ENCODE results near the gene CEMIP.

The CEMIP gene

GRCh38 chr15:80783260-80783659, 4.1 kb downstream of the CEMIP start:
- peak overlapping the region; percentile 45 for H3K4me3 Mint-ChIP-seq
- H3K36me3 Mint-ChIP-seq (ENCODE audit: low read depth), result peaks cover 3% of the 10 kb centered on the region
- no peak for DNase-seq (ENCODE audit: low spot score)
- peak overlapping the region; percentile 39 for H3K27ac Mint-ChIP-seq
- no peaks in the 10 kb centered on the region for H3K9me3 Mint-ChIP-seq
- H3K4me1 Mint-ChIP-seq (ENCODE audit: low read depth), result peaks cover 53% of the 10 kb centered on the region
- peaks cover 37% of the 10 kb centered on the region for H3K27me3 Mint-ChIP-seq (ENCODE audit: low read depth)

- Mint-ChIP-seq H3K4me3 (peak overlapping the region; percentile 56), H3K9me3 (no peaks in the 10 kb centered on the region), H3K4me1 (ENCODE audit: low read depth) (peaks cover 61% of the 10 kb centered on the region), H3K27me3 (ENCODE audit: low read depth) (peaks cover 27% of the 10 kb centered on the region), H3K36me3 (ENCODE audit: low read depth) (peaks cover 3% of the 10 kb centered on the region), H3K27ac (peak overlapping the region; percentile 89)
- peak; percentile 39 for DNase-seq (ENCODE audit: low spot score)
These were observed 6.2 kb downstream of the CEMIP start for GRCh38 chr15:80785335-80785734.

- Mint-ChIP-seq H3K27me3 (ENCODE audit: low read depth) (peaks cover 23% of the 10 kb centered on the region), H3K4me3 (peak overlapping the region; percentile 21), H3K36me3 (ENCODE audit: low read depth) (peaks cover 5% of the 10 kb centered on the region), H3K9me3 (no peaks in the 10 kb centered on the region), H3K27ac (peak overlapping the region; percentile 89), H3K4me1 (ENCODE audit: low read depth) (peaks cover 67% of the 10 kb centered on the region)
- peak; percentile 60 for DNase-seq (ENCODE audit: low spot score)
These were observed 6.7 kb downstream of the CEMIP start for GRCh38 chr15:80785811-80786354.

GRCh38 chr15:80787316-80787715, 8.1 kb downstream of the CEMIP start:
- Mint-ChIP-seq H3K4me1 (ENCODE audit: low read depth) (peaks cover 67% of the 10 kb centered on the region), H3K4me3 (no peak overlapping the region), H3K27me3 (ENCODE audit: low read depth) (peaks cover 9% of the 10 kb centered on the region), H3K27ac (no peak overlapping the region), H3K9me3 (no peaks in the 10 kb centered on the region), H3K36me3 (ENCODE audit: low read depth) (peaks cover 5% of the 10 kb centered on the region)
- no peak for DNase-seq (ENCODE audit: low spot score)

- H3K27me3 Mint-ChIP-seq (ENCODE audit: low read depth), result peaks cover 3% of the 10 kb centered on the region
- peak overlapping the region; percentile 61 for H3K4me3 Mint-ChIP-seq
- peaks cover 56% of the 10 kb centered on the region for H3K4me1 Mint-ChIP-seq (ENCODE audit: low read depth)
- H3K9me3 Mint-ChIP-seq, result no peaks in the 10 kb centered on the region
- H3K27ac Mint-ChIP-seq, result no peak overlapping the region
- H3K36me3 Mint-ChIP-seq (ENCODE audit: low read depth), result peaks cover 4% of the 10 kb centered on the region
- DNase-seq (ENCODE audit: low spot score), result no peak
These were observed 9.4 kb downstream of the CEMIP start for GRCh38 chr15:80788536-80788935.

- no peaks in the 10 kb centered on the region for H3K9me3 Mint-ChIP-seq
- H3K27ac Mint-ChIP-seq, result peak overlapping the region; percentile 26
- H3K36me3 Mint-ChIP-seq (ENCODE audit: low read depth), result peaks cover 4% of the 10 kb centered on the region
- DNase-seq (ENCODE audit: low spot score), result no peak
- H3K4me1 Mint-ChIP-seq (ENCODE audit: low read depth), result peaks cover 50% of the 10 kb centered on the region
- peaks cover 5% of the 10 kb centered on the region for H3K27me3 Mint-ChIP-seq (ENCODE audit: low read depth)
- peak overlapping the region; percentile 39 for H3K4me3 Mint-ChIP-seq
These were observed 10.1 kb downstream of the CEMIP start for GRCh38 chr15:80789296-80789695.

- H3K4me3 Mint-ChIP-seq, result no peak overlapping the region
- DNase-seq (ENCODE audit: low spot score), result no peak
- H3K27me3 Mint-ChIP-seq (ENCODE audit: low read depth), result peaks cover 6% of the 10 kb centered on the region
- no peaks in the 10 kb centered on the region for H3K9me3 Mint-ChIP-seq
- peaks cover 4% of the 10 kb centered on the region for H3K36me3 Mint-ChIP-seq (ENCODE audit: low read depth)
- peaks cover 47% of the 10 kb centered on the region for H3K4me1 Mint-ChIP-seq (ENCODE audit: low read depth)
- H3K27ac Mint-ChIP-seq, result no peak overlapping the region
These were observed 10.6 kb downstream of the CEMIP start for GRCh38 chr15:80789796-80790195.

GRCh38 chr15:80790236-80790635, 11.1 kb downstream of the CEMIP start:
- no peak for DNase-seq (ENCODE audit: low spot score)
- H3K27ac Mint-ChIP-seq, result no peak overlapping the region
- peaks cover 8% of the 10 kb centered on the region for H3K27me3 Mint-ChIP-seq (ENCODE audit: low read depth)
- peaks cover 3% of the 10 kb centered on the region for H3K36me3 Mint-ChIP-seq (ENCODE audit: low read depth)
- H3K9me3 Mint-ChIP-seq, result no peaks in the 10 kb centered on the region
- no peak overlapping the region for H3K4me3 Mint-ChIP-seq
- H3K4me1 Mint-ChIP-seq (ENCODE audit: low read depth), result peaks cover 43% of the 10 kb centered on the region

- DNase-seq (ENCODE audit: low spot score), result no peak
- no peaks in the 10 kb centered on the region for H3K9me3 Mint-ChIP-seq
- no peak overlapping the region for H3K27ac Mint-ChIP-seq
- peaks cover 9% of the 10 kb centered on the region for H3K27me3 Mint-ChIP-seq (ENCODE audit: low read depth)
- H3K36me3 Mint-ChIP-seq (ENCODE audit: low read depth), result peaks cover 3% of the 10 kb centered on the region
- peaks cover 38% of the 10 kb centered on the region for H3K4me1 Mint-ChIP-seq (ENCODE audit: low read depth)
- no peak overlapping the region for H3K4me3 Mint-ChIP-seq
These were observed 11.8 kb downstream of the CEMIP start for GRCh38 chr15:80791004-80791403.

- no peak for DNase-seq (ENCODE audit: low spot score)
- peaks cover 6% of the 10 kb centered on the region for H3K27me3 Mint-ChIP-seq (ENCODE audit: low read depth)
- peaks cover 1% of the 10 kb centered on the region for H3K4me1 Mint-ChIP-seq (ENCODE audit: low read depth)
- H3K27ac Mint-ChIP-seq, result no peak overlapping the region
- H3K9me3 Mint-ChIP-seq, result peaks cover 5% of the 10 kb centered on the region
- peaks cover 6% of the 10 kb centered on the region for H3K36me3 Mint-ChIP-seq (ENCODE audit: low read depth)
- H3K4me3 Mint-ChIP-seq, result no peak overlapping the region
These were observed 17.2 kb downstream of the CEMIP start for GRCh38 chr15:80796407-80796806.

- Mint-ChIP-seq H3K4me1 (ENCODE audit: low read depth) (peaks cover 20% of the 10 kb centered on the region), H3K27ac (no peak overlapping the region), H3K4me3 (no peak overlapping the region), H3K9me3 (peaks cover 9% of the 10 kb centered on the region), H3K27me3 (ENCODE audit: low read depth) (peaks cover 6% of the 10 kb centered on the region), H3K36me3 (ENCODE audit: low read depth) (peaks cover 16% of the 10 kb centered on the region)
- no peak for DNase-seq (ENCODE audit: low spot score)
These were observed 19.7 kb downstream of the CEMIP start for GRCh38 chr15:80798911-80799310.

- peaks cover 9% of the 10 kb centered on the region for H3K9me3 Mint-ChIP-seq
These were observed 20.9 kb downstream of the CEMIP start for GRCh38 chr15:80800067-80800466.

GRCh38 chr15:80801891-80802680, 22.9 kb downstream of the CEMIP start:
- Mint-ChIP-seq H3K27ac (no peak overlapping the region), H3K27me3 (ENCODE audit: low read depth) (no peaks in the 10 kb centered on the region), H3K9me3 (peaks cover 9% of the 10 kb centered on the region), H3K4me3 (no peak overlapping the region), H3K36me3 (ENCODE audit: low read depth) (peaks cover 16% of the 10 kb centered on the region), H3K4me1 (ENCODE audit: low read depth) (peaks cover 43% of the 10 kb centered on the region)
- no peak for DNase-seq (ENCODE audit: low spot score)

More at GRCh38 chr15:80800067-80800466, 20.9 kb downstream of the CEMIP start:
- DNase-seq (ENCODE audit: low spot score), result no peak
- Mint-ChIP-seq H3K27ac (no peak overlapping the region), H3K4me3 (no peak overlapping the region), H3K27me3 (ENCODE audit: low read depth) (peaks cover 2% of the 10 kb centered on the region), H3K4me1 (ENCODE audit: low read depth) (peaks cover 32% of the 10 kb centered on the region), H3K36me3 (ENCODE audit: low read depth) (peaks cover 16% of the 10 kb centered on the region)

- Mint-ChIP-seq H3K36me3 (ENCODE audit: low read depth) (peaks cover 16% of the 10 kb centered on the region), H3K4me3 (peak overlapping the region; percentile 53), H3K27me3 (ENCODE audit: low read depth) (no peaks in the 10 kb centered on the region), H3K4me1 (ENCODE audit: low read depth) (peaks cover 47% of the 10 kb centered on the region), H3K27ac (peak overlapping the region; percentile 80), H3K9me3 (peaks cover 9% of the 10 kb centered on the region)
- peak; percentile 79 for DNase-seq (ENCODE audit: low spot score)
These were observed 24.7 kb downstream of the CEMIP start for GRCh38 chr15:80803580-80804525.
